ENCODE data around the gene MYMK.

DNA sequence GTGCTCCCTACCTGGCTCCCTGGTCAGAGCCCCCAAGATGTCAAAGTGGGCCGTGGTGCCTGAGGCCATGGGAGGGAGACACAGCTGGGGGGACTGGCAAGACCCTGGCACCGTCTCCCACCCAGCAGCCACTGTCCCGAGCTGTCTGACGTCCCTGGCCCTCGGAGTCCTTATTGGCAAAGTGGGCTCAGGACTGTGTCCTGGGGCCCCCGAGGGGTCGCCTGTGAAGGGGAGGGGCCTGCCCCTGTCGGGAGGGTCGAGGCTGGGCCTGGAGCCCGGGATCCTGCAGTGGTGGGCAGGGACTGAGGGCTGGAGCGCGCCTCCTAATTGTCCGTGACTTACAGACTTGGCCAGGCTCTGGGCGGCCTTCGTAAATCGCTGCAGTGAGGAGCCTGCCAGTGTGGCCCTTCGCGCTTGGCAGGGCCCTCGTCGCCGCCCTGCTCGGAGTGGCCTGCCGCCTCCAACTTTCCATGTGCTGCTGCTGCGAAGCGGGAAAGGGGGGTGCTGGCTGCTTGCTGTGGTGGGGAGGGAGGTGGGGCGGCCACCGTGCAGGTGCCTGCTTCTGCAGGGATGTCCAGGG lies 13.7 kb downstream of the MYMK start:
- TF ChIP-seq, protein P1, sequence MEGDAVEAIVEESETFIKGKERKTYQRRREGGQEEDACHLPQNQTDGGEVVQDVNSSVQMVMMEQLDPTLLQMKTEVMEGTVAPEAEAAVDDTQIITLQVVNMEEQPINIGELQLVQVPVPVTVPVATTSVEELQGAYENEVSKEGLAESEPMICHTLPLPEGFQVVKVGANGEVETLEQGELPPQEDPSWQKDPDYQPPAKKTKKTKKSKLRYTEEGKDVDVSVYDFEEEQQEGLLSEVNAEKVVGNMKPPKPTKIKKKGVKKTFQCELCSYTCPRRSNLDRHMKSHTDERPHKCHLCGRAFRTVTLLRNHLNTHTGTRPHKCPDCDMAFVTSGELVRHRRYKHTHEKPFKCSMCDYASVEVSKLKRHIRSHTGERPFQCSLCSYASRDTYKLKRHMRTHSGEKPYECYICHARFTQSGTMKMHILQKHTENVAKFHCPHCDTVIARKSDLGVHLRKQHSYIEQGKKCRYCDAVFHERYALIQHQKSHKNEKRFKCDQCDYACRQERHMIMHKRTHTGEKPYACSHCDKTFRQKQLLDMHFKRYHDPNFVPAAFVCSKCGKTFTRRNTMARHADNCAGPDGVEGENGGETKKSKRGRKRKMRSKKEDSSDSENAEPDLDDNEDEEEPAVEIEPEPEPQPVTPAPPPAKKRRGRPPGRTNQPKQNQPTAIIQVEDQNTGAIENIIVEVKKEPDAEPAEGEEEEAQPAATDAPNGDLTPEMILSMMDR (IDR thresholded peaks at IDR 0.05 in 4 of 5, conservative IDR thresholded peaks at IDR 0.05 in 1 of 5) = no peak
- TF ChIP-seq POLR2A (IDR thresholded peaks at IDR 0.05) = no peak
